ENCODE results near the gene FES.
"Not testable (repeated sequence)": the region's sequence is repeated elsewhere in the genome, so short reads cannot be mapped to it uniquely, and the experiment has no call there.

Gene FES

DNA sequence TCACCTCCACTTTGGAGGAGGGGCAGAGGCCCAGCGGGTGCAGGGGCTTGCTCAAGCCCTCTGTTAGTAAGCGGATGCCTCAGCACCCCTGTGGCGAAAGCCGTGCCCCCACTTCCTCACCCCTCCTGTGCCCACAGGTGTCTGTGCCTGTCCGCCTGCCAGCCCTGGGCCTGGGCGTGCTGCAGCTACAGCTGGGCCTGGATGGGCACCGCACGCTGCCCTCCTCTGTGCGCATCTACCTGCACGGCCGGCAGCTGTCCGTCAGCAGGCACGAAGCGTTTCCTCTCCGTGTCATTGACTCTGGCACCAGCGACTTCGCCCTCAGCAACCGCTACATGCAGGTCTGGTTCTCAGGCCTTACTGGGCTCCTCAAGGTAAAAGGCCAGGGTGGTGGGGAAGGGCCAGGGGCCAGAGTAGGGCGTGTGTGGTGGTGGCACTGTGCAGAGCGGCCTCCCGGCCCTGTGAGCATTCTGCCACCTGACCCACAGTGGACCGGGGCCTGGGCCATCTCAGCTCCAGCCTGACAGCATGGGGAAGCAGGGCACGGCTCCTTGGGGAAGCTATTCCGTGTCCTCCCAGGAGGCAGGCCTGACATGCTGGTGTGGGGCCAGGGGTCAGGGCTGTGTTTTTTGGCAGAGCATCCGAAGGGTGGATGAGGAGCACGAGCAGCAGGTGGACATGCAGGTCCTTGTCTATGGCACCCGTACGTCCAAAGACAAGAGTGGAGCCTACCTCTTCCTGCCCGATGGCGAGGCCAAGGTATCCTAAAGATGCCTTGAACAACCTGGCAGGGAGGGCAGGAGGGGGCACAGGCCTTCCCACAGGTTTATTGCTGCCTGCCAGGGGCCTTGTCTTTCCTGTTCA is 27.8 kb downstream of the FES start:
- no peak for DNase-seq

GRCh38 chr15:90912770-90913075 is 28.4 kb downstream of the FES start:
- DNase-seq, result no peak

- DNase-seq, result no peak
Measured at GRCh38 chr15:90913398-90913944, 29.2 kb downstream of the FES start.

DNA sequence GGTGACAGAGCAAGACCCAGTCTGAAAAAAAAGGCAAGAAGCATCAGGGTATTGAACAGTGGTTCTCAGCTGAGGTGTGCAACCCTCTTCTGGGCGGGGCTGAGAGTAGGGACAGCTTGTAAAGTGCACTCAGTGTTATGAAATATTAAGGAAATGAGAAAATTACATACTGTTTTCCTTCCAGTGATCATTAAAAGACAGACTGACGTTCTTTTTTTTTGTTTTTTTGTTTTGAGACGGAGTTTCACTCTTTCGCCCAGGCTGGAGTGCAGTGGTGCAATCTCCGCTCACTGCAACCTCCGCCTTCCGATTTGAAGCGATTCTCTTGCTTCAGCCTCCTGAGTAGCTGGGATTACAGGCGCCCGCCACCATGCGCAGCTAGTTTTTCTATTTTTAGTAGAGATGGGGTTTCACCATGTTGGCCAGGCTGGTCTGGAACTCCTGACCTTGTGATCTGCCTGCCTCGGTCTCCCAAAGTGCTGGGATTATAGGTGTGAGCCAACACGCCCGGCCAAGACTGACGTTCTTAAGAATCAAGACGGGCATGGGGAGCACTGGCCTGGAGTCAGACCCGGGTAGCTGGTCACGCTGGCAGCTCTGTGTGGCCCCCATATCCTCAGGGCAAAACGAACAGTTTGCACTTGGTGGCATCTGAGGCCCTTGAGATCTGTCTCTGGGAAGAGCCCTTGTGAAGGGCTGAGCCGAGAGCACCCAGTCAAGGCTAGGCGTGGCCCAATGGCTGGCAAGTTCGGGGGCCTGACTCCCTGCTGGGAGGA is 30.2 kb downstream of the FES start:
- DNase-seq, result no peak

- no peak for DNase-seq
Measured at GRCh38 chr15:90915216-90915807, 31.0 kb downstream of the FES start.

GRCh38 chr15:90915808-90916440 is 31.6 kb downstream of the FES start:
- DNase-seq, result no peak

DNA sequence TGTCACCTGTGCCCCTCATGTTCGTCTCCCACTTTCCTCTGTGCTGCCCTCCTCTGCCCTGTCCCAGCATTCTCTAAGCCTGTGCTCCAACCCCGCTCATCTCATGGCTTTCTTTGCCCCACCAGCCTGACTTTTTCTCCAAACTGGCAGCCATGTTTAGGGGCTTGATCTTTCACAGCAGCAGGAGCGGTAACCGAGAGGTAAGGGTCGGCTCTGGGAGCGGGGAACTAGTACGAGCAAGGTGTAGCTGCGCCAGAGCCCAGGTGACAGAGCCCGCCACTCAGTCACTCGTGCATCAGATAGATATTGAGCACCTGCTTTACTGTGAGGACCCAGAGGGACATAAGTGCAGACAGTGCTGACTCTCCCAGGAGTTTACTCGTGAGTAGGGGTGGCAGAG is 32.2 kb downstream of the FES start:
- DNase-seq, result no peak

- no peak for DNase-seq
Measured at GRCh38 chr15:90917569-90917968, 33.3 kb downstream of the FES start.

DNA sequence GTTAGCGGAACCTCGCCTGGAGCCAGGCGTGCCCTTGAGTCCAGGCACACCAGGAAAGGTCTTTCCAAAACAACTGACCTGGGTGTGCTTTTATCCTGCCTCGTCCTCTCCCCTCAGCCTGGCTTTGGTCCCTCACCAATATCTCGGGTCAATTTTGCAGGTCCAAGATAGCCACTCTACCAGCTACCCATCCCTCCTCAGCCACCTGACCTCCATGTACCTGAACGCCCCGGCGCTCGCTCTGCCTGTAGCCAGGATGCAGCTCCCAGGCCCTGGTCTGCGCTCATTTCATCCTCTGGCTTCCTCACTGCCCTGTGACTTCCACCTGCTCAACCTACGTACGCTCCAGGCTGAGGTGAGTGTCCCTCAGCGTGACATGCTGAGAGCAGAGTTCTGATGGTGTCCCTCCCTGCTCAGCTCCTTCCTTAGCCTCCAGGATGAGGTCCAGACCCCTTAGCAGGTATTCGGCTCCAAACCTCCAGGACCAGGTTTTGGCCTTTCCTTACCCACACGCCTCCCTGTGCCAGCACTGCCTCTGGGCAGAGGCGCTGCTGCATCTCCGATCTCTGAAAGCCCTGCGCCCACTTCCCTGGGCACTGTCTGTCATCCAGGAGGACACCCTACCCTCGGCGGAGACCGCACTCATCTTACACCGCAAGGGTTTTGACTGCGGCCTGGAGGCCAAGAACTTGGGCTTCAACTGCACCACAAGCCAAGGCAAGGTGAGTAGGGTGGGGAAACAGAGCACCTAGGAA is 33.9 kb downstream of the FES start:
- DNase-seq, result no peak

DNA sequence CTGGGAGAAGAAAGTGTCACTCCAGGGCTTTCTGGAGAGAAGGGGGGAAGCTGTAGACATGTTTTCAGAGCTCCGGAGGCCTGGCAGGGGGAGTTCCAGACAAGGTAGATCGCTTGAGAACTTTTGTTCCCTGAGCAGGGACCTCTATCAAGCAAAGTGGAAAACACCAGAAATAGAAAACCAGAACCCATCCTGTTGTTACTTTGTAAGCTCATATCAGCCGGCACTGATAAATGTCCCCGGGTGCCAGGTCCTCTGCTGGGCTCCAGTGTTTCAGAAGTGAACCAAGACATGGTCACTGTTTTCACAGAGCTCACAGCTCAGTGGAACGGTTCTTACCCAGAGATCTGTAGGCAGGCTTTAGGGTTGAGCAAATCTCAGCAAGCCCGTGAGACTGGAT is 34.5 kb downstream of the FES start:
- DNase-seq, result no peak

DNA sequence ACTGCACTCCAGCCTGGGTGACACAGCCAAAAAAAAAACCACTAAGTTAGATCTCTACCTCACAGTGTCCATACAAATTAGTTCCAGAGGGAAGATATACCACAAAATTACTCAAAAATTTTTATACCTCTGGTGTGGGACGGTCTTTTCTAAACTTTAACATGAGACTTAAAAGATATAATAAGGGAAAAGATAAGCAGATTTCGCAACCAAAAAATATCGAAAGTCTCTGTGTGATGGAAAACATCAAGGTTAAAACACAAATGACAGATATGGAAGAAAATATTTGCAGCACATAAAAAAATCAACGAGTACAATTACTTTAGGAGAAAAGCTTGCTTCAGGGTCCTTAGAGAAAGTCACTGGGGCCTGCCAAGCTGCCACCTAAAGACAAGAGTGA is 37.6 kb downstream of the FES start:
- no peak for DNase-seq

- peak; percentile 85 for DNase-seq
Measured at GRCh38 chr15:90922712-90923322, 38.5 kb downstream of the FES start.

- peak; percentile 81 for DNase-seq
Measured at GRCh38 chr15:90924375-90924774, 40.1 kb downstream of the FES start.

GRCh38 chr15:90926766-90927165 is 42.5 kb downstream of the FES start:
- not testable (repeated sequence) for DNase-seq

- DNase-seq, result not testable (repeated sequence)
Measured at GRCh38 chr15:90928106-90928505, 43.8 kb downstream of the FES start.

DNA sequence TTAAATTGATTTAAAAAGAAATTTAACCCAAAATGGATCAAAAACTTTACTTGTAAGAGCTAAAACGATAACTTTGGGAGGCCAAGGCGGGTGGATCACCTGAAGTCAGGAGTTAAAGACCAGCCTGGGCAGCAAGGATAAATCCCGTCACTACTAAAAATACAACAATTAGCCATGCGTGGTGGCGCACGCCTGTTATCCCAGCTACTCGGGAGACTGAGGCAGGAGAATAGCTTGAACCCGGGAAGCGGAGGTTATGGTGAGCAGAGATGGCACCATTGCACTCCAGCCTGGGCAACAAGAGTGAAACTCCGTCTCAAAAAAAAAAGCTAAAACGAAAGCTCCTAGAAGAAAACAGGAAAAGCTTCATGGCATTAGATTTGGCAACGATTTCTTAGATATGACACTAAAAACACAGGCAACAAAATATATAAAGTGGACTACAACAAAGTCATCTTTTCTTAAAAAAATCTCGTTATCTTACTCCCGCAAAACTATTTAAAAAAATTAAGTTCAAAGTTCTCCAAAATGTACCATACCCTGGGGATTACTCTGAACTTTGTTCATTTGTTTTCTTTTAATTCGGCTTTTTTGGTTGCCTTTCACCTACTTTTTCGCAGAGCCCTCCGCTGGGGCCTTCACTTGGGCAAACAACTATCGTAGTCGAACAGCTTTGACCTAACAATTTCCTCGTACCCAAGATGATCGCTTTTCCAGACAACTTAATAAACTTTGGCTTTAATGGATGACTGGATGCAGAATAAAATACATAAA is 45.1 kb downstream of the FES start:
- DNase-seq, result no peak

DNA sequence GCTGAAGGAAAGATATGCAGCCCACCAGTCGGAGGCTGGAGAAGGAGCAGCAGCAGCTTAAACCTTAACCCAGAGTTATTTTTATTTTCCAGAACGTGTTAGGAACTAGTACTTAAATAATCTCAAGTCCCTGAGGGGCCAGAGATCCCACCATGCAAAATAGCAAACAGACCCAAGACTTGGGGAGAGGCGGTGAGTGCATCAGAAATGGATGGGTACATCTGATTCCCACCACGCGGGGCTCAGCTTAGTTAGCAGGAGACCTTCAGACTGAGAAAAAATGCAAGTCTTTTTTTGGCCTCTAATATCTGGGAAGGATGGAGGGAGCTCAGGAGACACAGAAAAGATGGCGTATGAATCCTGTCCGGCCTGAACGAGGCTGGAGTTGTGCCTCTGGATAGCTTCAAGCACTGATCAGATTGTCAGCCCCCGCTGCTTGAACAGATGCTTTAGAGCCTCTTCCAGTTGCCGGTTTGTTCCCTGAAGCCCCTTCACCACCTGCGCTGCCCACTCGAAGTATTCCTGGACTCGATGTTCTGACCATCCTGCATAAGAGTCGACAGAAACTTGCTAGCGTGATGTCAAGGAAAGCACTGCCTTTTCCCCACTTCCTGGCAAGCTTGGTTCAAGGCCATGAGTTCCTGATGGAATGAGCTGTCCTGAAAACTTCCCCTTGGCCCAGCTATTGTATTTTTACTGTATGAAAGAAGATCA is 46.7 kb downstream of the FES start:
- DNase-seq, result peak; percentile 44

GRCh38 chr15:90931575-90931827 is 47.2 kb downstream of the FES start:
- no peak for DNase-seq

GRCh38 chr15:90931828-90932659 is 47.7 kb downstream of the FES start, which contains the start of gene HDDC3:
HDDC3 (minus strand) TSS chr15:90932549; CDS start chr15:90932540, 9 bp downstream.
- peak; percentile 94 for DNase-seq

DNA sequence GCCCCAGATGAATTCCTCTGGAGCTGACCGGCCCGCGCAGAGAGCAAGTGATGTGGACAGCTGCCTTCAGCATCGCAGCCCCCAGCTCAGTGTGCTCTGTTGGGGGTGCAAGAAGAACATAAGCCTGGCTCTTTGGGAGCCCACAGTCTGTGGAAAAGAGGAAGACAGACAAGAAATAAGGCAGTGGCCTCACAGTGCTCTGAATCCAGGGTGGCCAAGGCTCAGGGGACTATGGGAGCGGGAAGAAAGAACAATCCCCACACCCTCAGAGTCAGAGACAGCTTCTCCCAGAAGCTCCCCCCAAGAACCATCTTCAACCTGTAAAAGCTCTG is 48.3 kb downstream of the FES start:
- DNase-seq, result no peak

All from activated CD4-positive, alpha-beta T cell treated with anti-CD3 and anti-CD28 coated beads, Interleukin-10, Interleukin-2, amounts not matched to agents 100 ng/mL and 50 ng/mL, durations not matched to agents 16 hours and 8 hours (primary cell).